GM19240 (cell line): ENCODE results near the gene GREM2.

Experiments used
- DNase-seq: peaks from one replicate; pipeline ENCODE4 v3.0.0; 2011; ENCODE audit warnings: low spot score; ENCODE audit not compliant: insufficient read length

GREM2 gene

GRCh38 chr1:240457203-240457602 lies 154.8 kb downstream of the GREM2 start:
- DNase-seq = no peak

DNA sequence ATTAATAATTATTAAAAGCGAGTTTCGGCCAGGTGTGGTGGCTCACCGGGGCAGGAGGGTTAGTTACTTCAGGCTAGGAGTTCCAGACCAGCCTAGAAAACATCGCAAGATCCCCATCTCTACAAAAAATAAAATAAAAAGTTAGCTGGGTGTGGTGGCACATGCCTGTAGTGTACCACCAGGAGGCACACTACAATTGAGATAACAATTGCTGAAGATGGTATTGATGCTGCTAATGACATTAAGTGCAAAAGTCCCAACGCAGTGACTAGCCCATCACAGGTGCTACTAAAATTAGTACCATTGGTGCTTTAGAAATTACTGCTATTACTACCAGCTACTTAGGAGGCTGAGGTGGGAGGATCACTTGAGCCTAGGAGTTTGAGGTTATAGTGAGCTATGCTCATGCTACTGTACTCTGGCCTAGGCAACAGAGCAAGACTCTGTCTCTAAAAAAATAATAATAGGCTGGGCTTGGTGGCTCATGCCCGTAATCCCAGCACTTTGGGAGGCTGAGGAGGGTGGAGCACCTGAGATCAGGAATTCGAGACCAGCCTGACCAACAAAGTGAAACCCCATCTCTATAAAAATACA lies 156.6 kb downstream of the GREM2 start:
- DNase-seq = no peak

DNA sequence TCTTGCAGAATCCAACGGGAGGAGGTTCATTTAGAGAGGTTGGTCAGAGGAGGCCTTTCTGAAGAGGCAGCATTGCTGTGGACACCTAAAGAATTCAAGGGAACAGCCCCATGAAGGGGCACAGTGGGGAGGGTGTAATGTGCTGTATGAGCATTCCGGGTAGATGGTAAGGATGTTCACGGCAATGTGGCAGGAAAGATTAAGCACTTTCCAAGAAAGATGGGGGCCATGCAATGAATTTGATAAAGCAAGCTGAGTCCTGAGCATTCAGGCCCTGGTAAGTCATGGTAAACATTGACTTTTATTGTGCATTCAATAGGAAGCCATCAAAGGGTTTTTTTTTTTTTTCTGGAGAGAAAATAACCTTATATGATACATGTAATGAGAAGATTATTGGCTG lies 166.6 kb downstream of the GREM2 start:
- no peak for DNase-seq

DNA sequence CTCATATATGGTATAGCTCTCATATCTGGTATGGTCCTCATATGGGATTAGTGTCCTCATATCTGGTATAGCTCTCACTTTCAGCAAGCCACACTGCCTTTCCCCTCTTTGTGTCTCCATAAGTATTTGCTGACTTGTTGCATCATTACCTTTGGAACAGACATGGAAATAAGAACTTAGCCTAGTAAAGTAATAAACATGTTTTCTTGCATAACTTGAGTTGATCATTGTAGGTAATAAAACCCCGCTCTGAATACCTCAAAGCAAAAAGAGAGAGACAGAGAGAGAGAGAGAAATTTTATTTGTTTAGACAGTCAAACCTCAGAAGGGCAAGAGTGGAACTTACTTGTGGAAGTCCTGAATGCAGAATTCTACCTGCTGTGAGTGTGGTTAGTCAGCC lies 170.3 kb downstream of the GREM2 start:
- DNase-seq = no peak
